H4 (cell line): ENCODE measurements around the gene HSPB2. TPM values are rescaled to one million over a fixed set of nuclear protein-coding genes. Genes with fewer than 3 reads are reported as not detected.
"Not testable (repeated sequence)": the region's sequence is repeated elsewhere in the genome, so short reads cannot be mapped to it uniquely, and the experiment has no call there.

Experiments used
- DNase-seq: peaks from one replicate; pipeline ENCODE4 v3.0.0-alpha.2; 2015; ENCODE audit warnings: low spot score
- total RNA-seq: library from RNA; depleted of rRNA; stranded (reverse); fragments of >200 nt; shearing (Covaris generic); gene quantifications from 2 replicates; pipeline ENCODE4 v1.2.3, GENCODE V29; 2014

The HSPB2 gene
- total RNA-seq, 1 experiment from 2014 or later, result not detected

- DNase-seq, result peak; percentile 30
Measured at GRCh38 chr11:111913997-111914396, 1.5 kb downstream of the HSPB2 start.

GRCh38 chr11:111916768-111917167 lies 4.2 kb downstream of the HSPB2 start:
- DNase-seq, result no peak

- DNase-seq, result no peak
Measured at GRCh38 chr11:111917312-111917711, 4.8 kb downstream of the HSPB2 start.

GRCh38 chr11:111917788-111918187 lies 5.3 kb downstream of the HSPB2 start:
- no peak for DNase-seq

GRCh38 chr11:111918390-111919256 lies 6.1 kb downstream of the HSPB2 start, which contains the start of gene C11orf52:
Gene C11orf52 (plus strand): TSS chr11:111918913. CDS start chr11:111918973, 60 bp downstream.
- no peak for DNase-seq

- no peak for DNase-seq
Measured at GRCh38 chr11:111920908-111921307, 8.4 kb downstream of the HSPB2 start.

GRCh38 chr11:111921541-111922230 lies 9.2 kb downstream of the HSPB2 start:
- no peak for DNase-seq

- peak; percentile 55 for DNase-seq
Measured at GRCh38 chr11:111922803-111923202, 10.3 kb downstream of the HSPB2 start.

GRCh38 chr11:111923351-111923788 lies 10.8 kb downstream of the HSPB2 start:
- no peak for DNase-seq

- DNase-seq, result no peak
Measured at GRCh38 chr11:111923951-111924350, 11.4 kb downstream of the HSPB2 start.

- DNase-seq, result no peak
Measured at GRCh38 chr11:111925953-111926352, 13.4 kb downstream of the HSPB2 start.

- peak; percentile 87 for DNase-seq
Measured at GRCh38 chr11:111926505-111927391, 14.2 kb downstream of the HSPB2 start.

- no peak for DNase-seq
Measured at GRCh38 chr11:111930472-111930871, 17.9 kb downstream of the HSPB2 start.

GRCh38 chr11:111932611-111932950 lies 20.0 kb downstream of the HSPB2 start:
- DNase-seq, result no peak

GRCh38 chr11:111933176-111933575 lies 20.6 kb downstream of the HSPB2 start:
- not testable (repeated sequence) for DNase-seq

- no peak for DNase-seq
Measured at GRCh38 chr11:111933872-111934271, 21.3 kb downstream of the HSPB2 start.

GRCh38 chr11:111934306-111934705 lies 21.8 kb downstream of the HSPB2 start:
- DNase-seq, result no peak

GRCh38 chr11:111935317-111936039 lies 22.9 kb downstream of the HSPB2 start:
- DNase-seq, result no peak

- no peak for DNase-seq
Measured at GRCh38 chr11:111936040-111936540, 23.6 kb downstream of the HSPB2 start.

- DNase-seq, result no peak
Measured at GRCh38 chr11:111937461-111937769, 24.9 kb downstream of the HSPB2 start.

GRCh38 chr11:111937844-111938243 lies 25.3 kb downstream of the HSPB2 start:
- no peak for DNase-seq
